HepG2 (cell line): Measurements from ENCODE around the gene ADAMTS13. TPM values are rescaled to one million over a fixed set of nuclear protein-coding genes. Genes with fewer than 3 reads are reported as not detected.
A peak's percentile ranks its signal among the peaks of the same experiment; 100 is the strongest.

Experiments used
- ARNT ChIP-seq: fragments of 450-650 bp; IDR thresholded peaks from 2 replicates; pipeline ENCODE4 v1.6.1; 2017
- ETV5 ChIP-seq: IDR thresholded peaks from 2 replicates; pipeline ENCODE4 v1.6.1; 2018; ENCODE audit warnings: missing biosample characterization, missing genetic modification reagents, inconsistent platforms, borderline replicate concordance
- FOSL1 ChIP-seq: sonication (generic); formaldehyde crosslinking; IDR thresholded peaks from 2 replicates; pipeline ENCODE4 v1.9.0; 2021; ENCODE audit warnings: missing genetic modification reagents, borderline replicate concordance
- HCFC1 ChIP-seq: fragments of 150-350 bp; IDR thresholded peaks from 2 replicates; pipeline ENCODE4 v1.6.1; 2014; ENCODE audit warnings: low read depth, low read length
- IRX3 ChIP-seq: sonication (generic); formaldehyde crosslinking; IDR thresholded peaks from 2 replicates; pipeline ENCODE4 v1.8.1; 2023; ENCODE audit warnings: mild to moderate bottlenecking, low read depth, missing genetic modification reagents, borderline replicate concordance
- KDM5A ChIP-seq: fragments of 200-600 bp; sonication (generic); IDR thresholded peaks from 2 replicates; pipeline ENCODE4 v1.7.0; 2018; ENCODE audit warnings: antibody characterized with exemption, mild to moderate bottlenecking, low read length, borderline replicate concordance
- MIER3 ChIP-seq: IDR thresholded peaks from 2 replicates; pipeline ENCODE4 v1.6.1; 2016; ENCODE audit warnings: missing compliant biosample characterization, borderline replicate concordance
- ZFX ChIP-seq: sonication (generic); formaldehyde crosslinking; IDR thresholded peaks from 2 replicates; pipeline ENCODE4 v1.4.0; 2020; ENCODE audit warnings: mild to moderate bottlenecking, low read depth, missing genetic modification reagents, moderate library complexity
- ZNF205 ChIP-seq: IDR thresholded peaks from 2 replicates; pipeline ENCODE4 v1.6.1; 2018; ENCODE audit warnings: missing biosample characterization, missing genetic modification reagents
- ZNF746 ChIP-seq: sonication (generic); formaldehyde crosslinking; IDR thresholded peaks from 2 replicates; pipeline ENCODE4 v1.8.0; 2022; ENCODE audit warnings: mild to moderate bottlenecking, missing genetic modification reagents
- ZXDC ChIP-seq: sonication (generic); formaldehyde crosslinking; IDR thresholded peaks from 2 replicates; pipeline ENCODE4 v1.5.0; 2020; ENCODE audit warnings: mild to moderate bottlenecking, missing genetic modification reagents
- polyA plus RNA-seq, 8 experiments: library from polyadenylated mRNA; depleted of rRNA in 3 of 8; stranded (reverse) in 7 of 8; unstranded in 1 of 8; fragments of >200 nt; fragmentation: Illumina TruSeq in 4 of 8; extraction: Trizol in 4 of 8; gene quantifications; 2 replicates each; pipeline versions ENCODE4 v1.2.1 to v1.2.3, GENCODE V29; 2011 to 2016; ENCODE audit warnings: low read depth in 4 of 8, missing spikeins in 1 of 8, mixed read lengths in 1 of 8; ENCODE audit not compliant: insufficient read depth in 1 of 8
- total RNA-seq, 5 experiments: library from RNA; depleted of rRNA; stranded (reverse); fragments of >200 nt; fragmentation: Illumina TruSeq; extraction: Trizol; gene quantifications; 2 replicates each; pipeline ENCODE4 v1.2.3, GENCODE V29; 2016; ENCODE audit warnings: low read depth in 1 of 5
- TF ChIP-seq, protein P1 (sequence below): sonication (generic); formaldehyde crosslinking; IDR thresholded peaks from 2 replicates; pipeline ENCODE4 v1.4.0; 2020; ENCODE audit warnings: mild to moderate bottlenecking, missing genetic modification reagents
- TF ChIP-seq, protein P2 (sequence below): IDR thresholded peaks from 2 replicates; pipeline ENCODE4 v1.6.1; 2016; ENCODE audit warnings: missing genetic modification reagents, missing compliant biosample characterization
- TF ChIP-seq, protein P3 (sequence below): sonication (generic); formaldehyde crosslinking; IDR thresholded peaks from 2 replicates; pipeline ENCODE4 v1.4.0; 2020; ENCODE audit warnings: missing genetic modification reagents
- TF ChIP-seq, protein P4 (sequence below): sonication (generic); formaldehyde crosslinking; IDR thresholded peaks from 2 replicates; pipeline ENCODE4 v1.5.0; 2020; ENCODE audit warnings: mild to moderate bottlenecking, missing genetic modification reagents

The ADAMTS13 gene
- total and polyA plus RNA-seq, 2 of the 13 experiments (the other 11 are each of a cell fraction or from before 2014, with no cell fraction given), result 0.91 to 4.5 TPM

DNA sequence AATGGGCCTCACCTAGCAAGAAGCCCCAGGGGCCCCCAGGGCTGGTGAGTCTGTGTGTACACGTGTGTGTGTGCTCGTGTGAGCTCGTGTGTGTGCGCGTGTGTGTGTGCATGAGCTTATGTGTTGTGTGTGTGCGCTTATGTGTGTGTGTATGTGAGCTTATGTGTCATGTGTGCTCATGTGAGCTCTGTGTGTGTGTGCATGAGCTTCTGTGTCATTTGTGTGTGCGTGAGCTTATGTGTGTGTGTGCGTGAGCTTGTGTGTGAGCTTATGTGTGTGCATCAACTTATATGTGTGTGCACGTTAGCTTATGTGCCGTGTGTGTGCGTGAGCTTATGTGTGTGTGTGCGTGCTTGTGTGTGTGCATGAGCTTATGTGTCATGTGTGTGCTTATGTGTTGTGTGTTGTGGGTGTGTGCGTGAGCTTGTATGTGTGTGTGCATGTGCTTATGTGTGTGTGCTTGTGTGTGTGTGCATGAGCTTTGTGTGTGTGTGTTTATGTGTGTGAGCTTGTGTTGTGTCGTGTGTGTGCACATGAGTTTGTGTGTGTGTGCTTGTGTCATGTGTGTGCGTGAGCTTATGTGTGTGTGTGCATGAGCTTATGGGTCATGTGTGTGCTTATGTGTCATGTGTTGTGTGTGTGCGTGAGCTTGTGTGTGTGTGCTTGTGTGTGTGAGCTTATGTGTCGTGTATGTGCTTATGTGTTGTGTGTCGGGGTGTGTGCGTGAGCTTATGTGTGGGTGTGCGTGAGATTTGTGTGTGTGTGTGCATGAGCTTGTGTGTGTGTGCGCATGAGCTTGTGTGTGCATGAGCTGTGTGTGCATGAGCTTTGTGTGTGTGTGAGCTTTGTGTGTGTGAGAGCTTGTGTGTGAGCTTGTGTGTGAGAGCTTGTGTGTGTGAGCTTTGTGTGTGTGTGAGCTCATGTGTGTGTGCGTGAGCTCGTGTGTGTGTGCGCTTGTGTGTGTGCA lies 73.4 kb downstream of the ADAMTS13 start (continued):
- no peak for TF ChIP-seq ZNF746 (CRISPR knock-in tag)
- TF ChIP-seq IRX3, result no peak
- no peak for TF ChIP-seq ZXDC
- no peak for TF ChIP-seq ETV5 (CRISPR knock-in tag)
- TF ChIP-seq, protein P1, sequence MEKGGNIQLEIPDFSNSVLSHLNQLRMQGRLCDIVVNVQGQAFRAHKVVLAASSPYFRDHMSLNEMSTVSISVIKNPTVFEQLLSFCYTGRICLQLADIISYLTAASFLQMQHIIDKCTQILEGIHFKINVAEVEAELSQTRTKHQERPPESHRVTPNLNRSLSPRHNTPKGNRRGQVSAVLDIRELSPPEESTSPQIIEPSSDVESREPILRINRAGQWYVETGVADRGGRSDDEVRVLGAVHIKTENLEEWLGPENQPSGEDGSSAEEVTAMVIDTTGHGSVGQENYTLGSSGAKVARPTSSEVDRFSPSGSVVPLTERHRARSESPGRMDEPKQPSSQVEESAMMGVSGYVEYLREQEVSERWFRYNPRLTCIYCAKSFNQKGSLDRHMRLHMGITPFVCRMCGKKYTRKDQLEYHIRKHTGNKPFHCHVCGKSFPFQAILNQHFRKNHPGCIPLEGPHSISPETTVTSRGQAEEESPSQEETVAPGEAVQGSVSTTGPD, result no peak
- TF ChIP-seq ARNT, result 0 out of 2 replicates have a peak, but pooled peaks have one; percentile 4
- no peak for TF ChIP-seq FOSL1 (CRISPR knock-in tag)
- TF ChIP-seq, protein P2, sequence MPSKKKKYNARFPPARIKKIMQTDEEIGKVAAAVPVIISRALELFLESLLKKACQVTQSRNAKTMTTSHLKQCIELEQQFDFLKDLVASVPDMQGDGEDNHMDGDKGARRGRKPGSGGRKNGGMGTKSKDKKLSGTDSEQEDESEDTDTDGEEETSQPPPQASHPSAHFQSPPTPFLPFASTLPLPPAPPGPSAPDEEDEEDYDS (CRISPR knock-in tag), result no peak
- no peak for TF ChIP-seq KDM5A
- TF ChIP-seq, protein P3, sequence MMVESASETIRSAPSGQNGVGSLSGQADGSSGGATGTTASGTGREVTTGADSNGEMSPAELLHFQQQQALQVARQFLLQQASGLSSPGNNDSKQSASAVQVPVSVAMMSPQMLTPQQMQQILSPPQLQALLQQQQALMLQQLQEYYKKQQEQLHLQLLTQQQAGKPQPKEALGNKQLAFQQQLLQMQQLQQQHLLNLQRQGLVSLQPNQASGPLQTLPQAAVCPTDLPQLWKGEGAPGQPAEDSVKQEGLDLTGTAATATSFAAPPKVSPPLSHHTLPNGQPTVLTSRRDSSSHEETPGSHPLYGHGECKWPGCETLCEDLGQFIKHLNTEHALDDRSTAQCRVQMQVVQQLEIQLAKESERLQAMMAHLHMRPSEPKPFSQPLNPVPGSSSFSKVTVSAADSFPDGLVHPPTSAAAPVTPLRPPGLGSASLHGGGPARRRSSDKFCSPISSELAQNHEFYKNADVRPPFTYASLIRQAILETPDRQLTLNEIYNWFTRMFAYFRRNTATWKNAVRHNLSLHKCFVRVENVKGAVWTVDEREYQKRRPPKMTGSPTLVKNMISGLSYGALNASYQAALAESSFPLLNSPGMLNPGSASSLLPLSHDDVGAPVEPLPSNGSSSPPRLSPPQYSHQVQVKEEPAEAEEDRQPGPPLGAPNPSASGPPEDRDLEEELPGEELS (CRISPR knock-in tag), result no peak
- no peak for TF ChIP-seq ZFX
- TF ChIP-seq, protein P4, sequence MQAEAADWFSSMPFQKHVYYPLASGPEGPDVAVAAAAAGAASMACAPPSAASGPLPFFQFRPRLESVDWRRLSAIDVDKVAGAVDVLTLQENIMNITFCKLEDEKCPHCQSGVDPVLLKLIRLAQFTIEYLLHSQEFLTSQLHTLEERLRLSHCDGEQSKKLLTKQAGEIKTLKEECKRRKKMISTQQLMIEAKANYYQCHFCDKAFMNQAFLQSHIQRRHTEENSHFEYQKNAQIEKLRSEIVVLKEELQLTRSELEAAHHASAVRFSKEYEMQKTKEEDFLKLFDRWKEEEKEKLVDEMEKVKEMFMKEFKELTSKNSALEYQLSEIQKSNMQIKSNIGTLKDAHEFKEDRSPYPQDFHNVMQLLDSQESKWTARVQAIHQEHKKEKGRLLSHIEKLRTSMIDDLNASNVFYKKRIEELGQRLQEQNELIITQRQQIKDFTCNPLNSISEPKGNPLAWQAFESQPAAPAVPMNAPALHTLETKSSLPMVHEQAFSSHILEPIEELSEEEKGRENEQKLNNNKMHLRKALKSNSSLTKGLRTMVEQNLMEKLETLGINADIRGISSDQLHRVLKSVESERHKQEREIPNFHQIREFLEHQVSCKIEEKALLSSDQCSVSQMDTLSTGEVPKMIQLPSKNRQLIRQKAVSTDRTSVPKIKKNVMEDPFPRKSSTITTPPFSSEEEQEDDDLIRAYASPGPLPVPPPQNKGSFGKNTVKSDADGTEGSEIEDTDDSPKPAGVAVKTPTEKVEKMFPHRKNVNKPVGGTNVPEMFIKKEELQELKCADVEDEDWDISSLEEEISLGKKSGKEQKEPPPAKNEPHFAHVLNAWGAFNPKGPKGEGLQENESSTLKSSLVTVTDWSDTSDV (CRISPR knock-in tag), result no peak
- no peak for TF ChIP-seq ZNF205 (CRISPR knock-in tag)
- TF ChIP-seq HCFC1, result no peak
- no peak for TF ChIP-seq MIER3
